HEK293T (cell line): Measurements from ENCODE around the gene EPN1.

Experiments used
- ARNT ChIP-seq: fragments of 450-650 bp; IDR thresholded peaks from 2 replicates; pipeline ENCODE4 v1.6.1; 2017; ENCODE audit warnings: mild to moderate bottlenecking
- BHLHE40 ChIP-seq: fragments of 450-650 bp; IDR thresholded peaks from 2 replicates; pipeline ENCODE4 v1.6.1; 2016; ENCODE audit warnings: mild to moderate bottlenecking, moderate library complexity, borderline replicate concordance
- CTBP1 ChIP-seq: fragments of 450-650 bp; IDR thresholded peaks from 2 replicates; pipeline ENCODE4 v1.6.1; 2016; ENCODE audit warnings: borderline replicate concordance
- FOXA1 ChIP-seq: fragments of 450-650 bp; IDR thresholded peaks from 2 replicates; pipeline ENCODE4 v1.6.1; 2016; ENCODE audit warnings: mild to moderate bottlenecking
- FOXK2 ChIP-seq: fragments of 450-650 bp; IDR thresholded peaks from 2 replicates; pipeline ENCODE4 v1.6.1; 2016; ENCODE audit warnings: mild to moderate bottlenecking
- FOXM1 ChIP-seq: fragments of 450-650 bp; IDR thresholded peaks from 2 replicates; pipeline ENCODE4 v1.6.1; 2017; ENCODE audit warnings: mild to moderate bottlenecking, borderline replicate concordance
- HDGF ChIP-seq: fragments of 450-650 bp; IDR thresholded peaks from 2 replicates; pipeline ENCODE4 v1.6.1; 2017; ENCODE audit warnings: antibody characterized with exemption, borderline replicate concordance
- L3MBTL2 ChIP-seq: fragments of 450-650 bp; conservative IDR thresholded peaks from 2 replicates; pipeline ENCODE4 v1.6.1; 2016; ENCODE audit warnings: mild to moderate bottlenecking
- LEF1 ChIP-seq: fragments of 450-650 bp; IDR thresholded peaks from 2 replicates; pipeline ENCODE4 v1.6.1; 2017; ENCODE audit warnings: mild to moderate bottlenecking, borderline replicate concordance
- NFRKB ChIP-seq: fragments of 450-650 bp; IDR thresholded peaks from 2 replicates; pipeline ENCODE4 v1.6.1; 2016; ENCODE audit warnings: mild to moderate bottlenecking, moderate library complexity
- PKNOX1 ChIP-seq: fragments of 450-650 bp; IDR thresholded peaks from 2 replicates; pipeline ENCODE4 v1.6.1; 2016
- SP1 ChIP-seq: fragments of 450-650 bp; IDR thresholded peaks from 2 replicates; pipeline ENCODE4 v1.6.1; 2017
- TARDBP ChIP-seq: fragments of 450-650 bp; IDR thresholded peaks from 2 replicates; pipeline ENCODE4 v1.6.1; 2016
- ZNF384 ChIP-seq: fragments of 450-650 bp; IDR thresholded peaks from 2 replicates; pipeline ENCODE4 v1.6.1; 2016

DNA sequence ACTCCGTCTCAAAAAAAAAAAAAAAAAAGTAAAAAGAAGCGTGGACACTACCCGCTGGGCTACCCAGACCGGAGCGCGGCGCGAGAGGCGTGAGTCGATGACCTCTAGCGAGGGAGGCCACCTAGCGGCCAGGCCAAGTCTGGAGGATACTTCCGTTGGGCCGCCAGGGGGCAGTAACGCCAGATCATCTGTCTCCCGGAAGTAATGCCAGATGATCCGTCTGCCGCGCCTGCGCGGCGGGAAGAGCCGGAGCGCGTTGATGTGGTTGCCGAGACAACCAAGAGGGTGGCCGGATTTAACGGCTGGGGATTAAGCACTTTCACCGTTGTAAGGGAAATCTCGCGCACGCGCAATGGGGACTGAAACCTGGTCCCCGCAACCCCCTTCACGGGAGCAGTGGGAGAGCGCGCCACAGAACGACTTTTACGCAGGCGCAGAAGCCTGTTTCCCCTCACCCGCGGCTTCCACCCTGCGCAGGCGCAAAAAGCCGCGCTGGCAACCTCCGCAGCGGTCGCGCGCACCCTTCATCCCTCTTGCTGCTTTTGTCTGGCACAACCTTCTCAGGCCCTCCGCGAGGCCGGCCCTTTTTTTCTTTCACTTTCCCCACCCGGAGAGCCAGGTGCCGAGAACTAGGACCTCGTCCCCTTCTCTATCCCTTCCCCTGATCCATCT, 21.2 kb upstream of the EPN1 start:
- TF ChIP-seq CTBP1 (no peak), FOXM1 (no peak), BHLHE40 (no peak), ARNT (no peak), FOXK2 (no peak), SP1 (no peak), ZNF384 (no peak; the same call in 1 of the 2 replicates), PKNOX1 (no peak), LEF1 (no peak), FOXA1 (no peak), TARDBP (no peak), L3MBTL2 (peak; percentile 51), HDGF (no peak), NFRKB (no peak)
